SHP77 (cell line): ENCODE measurements around the gene THBD.
"Not testable (repeated sequence)": the region's sequence is repeated elsewhere in the genome, so short reads cannot be mapped to it uniquely, and the experiment has no call there.

Experiments
- DNase-seq, 2 experiments: peaks; one replicate each; lab custom pipeline; 2025; lab: John Stamatoyannopoulos, UW

THBD gene

DNA sequence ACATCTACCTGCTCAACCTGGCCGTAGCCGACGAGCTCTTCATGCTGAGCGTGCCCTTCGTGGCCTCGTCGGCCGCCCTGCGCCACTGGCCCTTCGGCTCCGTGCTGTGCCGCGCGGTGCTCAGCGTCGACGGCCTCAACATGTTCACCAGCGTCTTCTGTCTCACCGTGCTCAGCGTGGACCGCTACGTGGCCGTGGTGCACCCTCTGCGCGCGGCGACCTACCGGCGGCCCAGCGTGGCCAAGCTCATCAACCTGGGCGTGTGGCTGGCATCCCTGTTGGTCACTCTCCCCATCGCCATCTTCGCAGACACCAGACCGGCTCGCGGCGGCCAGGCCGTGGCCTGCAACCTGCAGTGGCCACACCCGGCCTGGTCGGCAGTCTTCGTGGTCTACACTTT is 13.7 kb downstream of the THBD start:
- no peak for DNase-seq

DNA sequence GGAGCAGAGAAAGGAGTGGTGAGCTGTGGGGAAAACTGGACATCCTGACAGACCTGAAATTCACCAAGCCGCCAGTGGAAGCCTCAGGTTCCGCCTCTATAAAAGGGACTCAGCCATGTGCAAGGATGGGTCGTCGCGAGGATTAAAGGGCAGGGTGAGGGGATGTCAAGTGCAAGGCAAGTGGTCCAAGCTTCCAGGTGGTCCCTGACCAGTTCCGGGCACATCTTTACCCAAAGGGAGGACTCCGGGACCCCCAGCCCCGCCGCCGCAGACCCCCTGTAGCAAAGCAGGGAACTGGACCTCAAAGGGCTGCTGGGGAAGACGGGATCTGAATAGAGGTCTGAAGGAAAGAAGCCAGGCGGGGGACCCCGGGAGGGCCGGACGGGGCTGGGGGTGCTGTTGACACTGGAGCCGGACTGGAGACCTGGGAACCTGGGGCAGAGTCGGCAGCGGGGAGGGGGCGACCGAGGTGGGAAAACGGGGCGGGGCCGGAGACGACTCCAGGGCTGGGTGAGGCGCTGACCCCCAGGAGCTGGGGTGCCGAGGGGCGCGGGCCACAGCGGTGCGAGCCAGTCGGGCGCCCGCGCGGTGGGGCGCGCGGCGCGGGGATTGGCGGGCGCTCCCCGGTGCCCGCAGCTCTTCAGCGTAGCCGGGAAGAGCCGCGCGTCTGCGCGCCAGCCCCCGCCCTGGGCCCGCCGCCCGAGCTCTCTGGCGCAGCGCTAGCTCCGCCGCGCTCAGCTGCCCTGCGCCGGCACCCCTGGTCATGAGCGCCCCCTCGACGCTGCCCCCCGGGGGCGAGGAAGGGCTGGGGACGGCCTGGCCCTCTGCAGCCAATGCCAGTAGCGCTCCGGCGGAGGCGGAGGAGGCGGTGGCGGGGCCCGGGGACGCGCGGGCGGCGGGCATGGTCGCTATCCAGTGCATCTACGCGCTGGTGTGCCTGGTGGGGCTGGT is 14.5 kb downstream of the THBD start, which contains the start of gene SSTR4:
Gene SSTR4, plus strand, starts transcription at position 592 of the 951 bp plus-strand sequence. Its CDS starts 172 bp downstream, at position 764.
- DNase-seq: no peak

DNA sequence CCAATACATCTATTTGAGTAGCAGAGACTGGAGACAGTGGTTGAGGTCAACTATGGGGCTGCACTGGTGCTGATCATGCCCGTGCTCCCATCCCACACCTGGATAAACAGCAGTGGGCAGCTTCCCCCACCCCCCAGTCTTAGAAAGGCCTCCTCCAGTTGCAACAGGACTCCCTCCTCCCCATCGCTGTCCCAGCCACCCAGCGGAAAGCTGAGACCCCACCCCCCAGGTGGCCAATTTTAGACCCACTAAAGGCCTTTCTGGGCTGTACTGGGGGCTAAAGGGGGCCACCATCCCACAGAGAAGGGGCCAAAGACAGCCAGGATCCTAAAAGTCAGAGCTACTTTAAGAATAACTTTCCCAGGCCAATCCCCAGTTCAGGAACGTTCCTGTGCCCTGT is 15.6 kb downstream of the THBD start:
- no peak for DNase-seq

DNA sequence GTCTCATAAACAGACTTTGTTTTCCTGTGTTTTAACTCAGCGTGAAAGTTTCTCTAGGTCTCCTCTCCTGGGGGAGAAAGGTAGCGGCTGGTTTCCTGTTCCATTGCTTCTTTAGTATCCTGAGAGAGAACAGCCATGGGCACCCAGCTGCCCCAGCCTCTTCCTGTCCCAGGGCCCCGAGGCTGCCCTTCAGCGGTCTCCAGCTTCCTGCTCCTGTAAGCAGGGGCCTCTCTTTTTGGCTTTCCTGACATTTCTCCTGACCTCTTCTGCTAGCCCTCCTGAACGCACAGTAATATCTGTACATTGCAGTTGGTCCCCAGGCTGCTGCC is 16.8 kb downstream of the THBD start:
- DNase-seq: no peak

DNA sequence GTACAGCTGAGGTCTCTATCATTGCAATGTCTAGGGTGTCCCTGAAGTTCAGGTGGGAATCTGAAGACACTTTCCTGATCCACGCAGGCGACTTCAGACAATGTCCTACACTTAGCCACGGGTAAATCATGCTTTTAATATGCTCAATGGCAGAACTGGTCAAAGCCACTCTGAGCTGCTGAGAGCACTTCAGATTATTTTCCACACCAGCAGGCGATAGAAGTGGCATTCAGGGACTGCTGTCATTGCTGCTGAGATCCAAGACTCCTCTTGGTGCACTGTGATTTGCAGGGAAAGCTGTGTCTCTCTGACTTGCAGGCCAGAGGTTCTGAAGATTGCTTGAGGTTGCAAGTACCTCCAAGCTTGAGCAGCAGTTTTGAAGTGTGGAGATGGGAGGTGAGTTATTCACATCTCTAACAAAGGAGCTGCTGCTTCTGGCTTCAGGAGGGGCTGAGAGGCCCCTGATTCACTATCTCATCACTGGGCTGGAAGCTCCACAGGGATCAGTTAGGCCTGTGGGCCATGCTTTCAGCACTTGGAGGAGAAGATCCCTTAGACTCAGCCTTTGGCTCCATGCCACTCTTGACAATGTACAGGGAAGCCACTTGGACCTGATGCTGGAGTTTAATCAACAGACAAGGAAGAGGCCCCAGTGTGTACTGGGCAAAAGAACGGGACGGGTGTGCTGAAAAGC is 17.3 kb downstream of the THBD start:
- no peak for DNase-seq

DNA sequence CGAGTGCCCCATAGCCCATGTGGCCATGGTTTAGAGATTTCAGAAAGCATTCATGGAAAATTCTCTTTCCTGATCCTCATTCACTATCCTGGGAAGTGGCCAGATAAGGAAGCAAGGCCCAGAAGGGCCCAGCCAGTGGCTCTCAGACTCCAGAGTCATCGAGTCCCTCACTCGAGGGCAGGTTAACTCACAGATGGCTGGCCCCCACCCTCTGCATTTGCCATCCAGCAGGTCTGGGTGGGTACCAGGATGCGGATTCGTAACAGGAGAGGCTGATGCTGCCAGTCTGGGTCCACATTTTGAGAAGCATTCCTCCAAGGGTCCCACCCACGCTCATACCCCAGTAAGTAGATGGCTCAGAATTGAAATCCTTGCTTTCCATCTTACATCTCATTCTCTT is 18.1 kb downstream of the THBD start:
- DNase-seq: no peak

DNA sequence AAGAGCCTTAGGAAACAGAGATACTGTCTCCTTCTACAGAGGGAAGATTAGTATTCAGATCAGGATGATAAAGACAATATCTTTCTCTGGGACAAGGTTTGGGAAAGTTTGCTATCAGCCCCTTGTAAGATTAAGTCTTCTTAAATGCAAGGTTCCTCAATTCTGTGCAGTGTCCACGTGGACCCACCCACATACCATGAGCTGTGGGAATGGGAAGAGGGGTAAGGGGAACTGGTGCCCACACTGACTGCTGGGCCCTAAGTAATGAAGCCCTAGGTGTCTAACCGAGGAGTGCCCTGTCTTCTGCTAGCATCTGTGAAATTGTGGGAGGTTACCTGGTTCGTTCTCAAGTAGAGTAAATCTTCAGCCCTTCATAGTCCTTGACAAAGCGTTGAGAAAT is 20.1 kb downstream of the THBD start:
- DNase-seq: no peak

DNA sequence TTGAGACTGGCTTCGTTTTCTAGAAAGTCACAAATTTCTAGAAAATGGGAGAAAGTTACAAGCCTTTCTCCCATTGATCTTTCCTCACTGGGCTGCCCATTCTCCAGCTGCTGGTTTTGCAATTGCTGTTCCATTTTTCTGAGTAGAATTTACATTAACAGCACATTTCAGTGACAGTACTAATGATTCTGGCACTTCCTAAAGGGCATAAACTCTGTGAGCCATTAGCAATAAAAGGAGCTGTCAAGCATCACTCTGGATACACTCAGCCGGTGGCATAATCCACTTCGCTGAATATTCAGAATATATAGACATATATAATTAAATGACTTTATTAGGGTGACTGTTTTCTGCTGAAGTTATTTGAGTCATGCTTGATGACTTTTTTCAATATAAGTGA is 21.1 kb downstream of the THBD start:
- DNase-seq: no peak

DNA sequence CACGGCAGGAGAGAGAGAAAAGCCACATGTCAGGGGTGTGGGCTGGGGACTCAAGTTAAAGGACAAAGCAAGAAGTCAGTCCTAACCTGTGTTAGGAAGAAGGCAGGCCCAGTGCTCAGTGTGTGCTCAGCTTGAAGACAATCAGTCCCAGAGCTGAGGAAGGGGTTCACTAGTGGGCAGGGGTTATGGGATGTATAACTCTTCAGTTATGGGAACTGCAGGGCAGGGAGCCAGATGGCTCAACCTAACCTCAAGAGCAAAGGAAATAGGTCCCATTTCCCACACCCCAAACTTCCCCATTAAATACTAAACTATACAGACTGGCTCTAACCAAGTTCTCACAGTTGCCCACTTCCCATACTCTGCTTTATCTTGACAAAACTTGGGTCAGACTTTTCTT is 21.8 kb downstream of the THBD start:
- no peak for DNase-seq

DNA sequence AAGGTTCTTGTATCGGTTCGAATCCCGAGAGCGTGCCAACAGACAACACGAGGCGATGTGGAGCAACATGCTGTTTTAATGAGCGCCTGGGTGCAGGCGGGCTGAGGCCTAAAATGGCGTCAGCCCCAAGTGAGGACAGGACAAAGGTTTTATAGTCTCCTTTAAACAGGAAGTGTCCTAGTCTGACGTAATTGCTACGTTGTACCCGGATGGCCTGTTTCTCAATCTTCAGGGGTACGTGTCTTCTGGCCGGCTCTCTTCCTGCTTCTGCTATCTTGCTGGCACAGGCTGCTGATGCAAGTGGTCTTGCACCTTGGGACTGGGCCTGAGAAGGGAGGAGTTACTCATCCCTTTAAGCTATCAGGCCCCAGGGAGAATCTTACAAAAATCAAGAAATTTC is 24.0 kb downstream of the THBD start:
- not testable (repeated sequence) for DNase-seq

DNA sequence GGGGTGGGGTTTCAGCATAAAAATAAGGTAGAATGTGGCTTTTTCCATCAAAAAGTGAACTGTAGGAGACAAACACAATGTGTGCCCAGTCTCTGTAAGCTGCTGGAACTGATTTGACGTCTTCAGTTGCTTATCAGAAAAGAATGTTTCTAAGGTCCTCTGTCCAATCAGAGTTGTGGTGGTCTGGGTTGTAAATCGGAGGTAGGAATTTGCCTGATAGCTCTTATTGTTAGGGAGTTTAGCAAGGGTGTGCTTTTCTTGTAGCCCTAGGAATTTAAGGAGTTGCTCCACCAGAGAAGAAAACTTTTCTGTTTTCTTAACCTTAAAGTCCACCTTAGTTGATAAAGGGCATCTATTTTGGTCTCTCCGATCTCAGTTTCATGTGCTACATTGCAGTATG is 24.8 kb downstream of the THBD start:
- no peak for DNase-seq

DNA sequence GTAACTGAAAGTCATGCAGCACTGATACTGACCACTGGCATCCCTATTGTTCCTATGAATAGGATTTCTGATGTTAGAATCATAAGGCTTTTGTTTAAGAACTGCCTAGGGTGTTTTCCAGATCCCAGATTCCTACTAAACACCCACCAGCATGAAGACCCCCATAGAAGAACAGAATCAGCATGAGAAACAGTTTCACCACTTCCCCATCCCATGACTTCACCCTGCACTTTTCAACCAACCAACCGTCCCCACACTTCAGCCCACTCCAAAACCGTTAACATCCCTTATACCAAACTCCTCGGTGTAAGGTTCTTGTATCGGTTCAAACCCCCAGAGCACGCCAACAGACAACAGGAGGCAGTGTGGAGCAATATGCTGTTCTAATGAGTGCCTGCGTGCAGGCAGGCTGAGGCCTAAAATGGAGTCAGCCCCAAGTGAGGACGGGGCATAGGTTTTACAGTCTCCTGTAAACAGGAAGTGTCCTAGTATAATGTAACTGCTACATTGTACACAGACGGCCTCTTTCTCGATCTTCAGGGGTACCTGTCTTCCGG is 25.8 kb downstream of the THBD start:
- DNase-seq: no peak

DNA sequence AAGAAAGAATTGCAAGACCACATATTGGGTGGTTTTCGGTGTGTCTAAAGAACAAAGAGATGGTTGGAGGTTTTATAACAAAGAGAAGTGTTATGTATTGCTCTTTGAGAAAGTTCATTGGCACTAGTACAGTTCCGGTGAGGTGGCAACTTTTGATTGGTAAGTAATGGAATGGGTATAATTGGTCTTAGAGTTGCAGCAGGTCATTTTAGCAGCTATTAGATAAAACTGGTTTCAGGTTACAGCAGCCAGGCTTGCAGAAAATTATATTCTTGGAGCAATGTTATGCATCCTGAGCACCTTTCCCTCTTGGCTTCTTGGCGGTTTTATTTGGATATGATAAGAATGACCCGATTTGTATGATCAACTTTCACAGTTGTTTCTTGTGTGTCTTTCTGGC is 26.6 kb downstream of the THBD start:
- no peak for DNase-seq

DNA sequence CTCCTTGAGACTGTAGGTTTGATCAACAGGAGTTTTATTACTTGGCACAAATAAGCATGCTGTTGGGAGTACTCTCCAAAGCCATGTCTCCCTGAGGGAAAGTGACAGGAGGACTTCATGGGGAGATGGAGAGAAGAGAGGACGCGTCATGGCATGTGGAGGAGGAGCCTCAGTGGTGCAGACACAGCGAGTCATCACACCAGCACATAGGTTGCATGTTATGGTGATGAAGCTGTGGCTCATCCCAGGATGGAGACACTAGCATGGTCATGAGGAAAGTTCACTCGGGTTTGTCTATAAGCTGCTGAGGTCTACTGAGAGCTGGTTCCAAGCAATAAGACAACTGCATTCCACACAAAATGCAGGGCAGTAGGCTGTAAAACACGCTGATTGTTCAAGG is 27.5 kb downstream of the THBD start:
- no peak for DNase-seq

DNA sequence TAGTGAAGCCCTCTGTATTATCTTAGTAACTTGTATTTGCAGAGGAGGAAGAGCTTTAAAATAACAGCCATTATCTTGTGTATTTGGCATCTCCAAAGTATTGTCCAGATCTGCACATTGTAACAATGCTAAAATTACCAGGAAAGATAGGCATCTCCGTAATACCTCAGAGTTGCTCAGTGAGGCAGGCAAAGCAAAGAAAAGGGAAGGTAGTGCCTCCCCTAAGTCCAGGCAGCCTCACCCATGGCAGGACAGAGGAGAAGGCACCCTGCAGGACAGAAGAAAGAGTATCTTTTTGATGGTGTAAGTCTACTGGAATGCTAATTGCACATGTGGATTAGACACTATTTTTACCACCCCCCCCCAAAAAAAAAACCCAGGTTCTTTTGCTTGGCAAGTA is 27.9 kb downstream of the THBD start:
- DNase-seq: no peak

DNA sequence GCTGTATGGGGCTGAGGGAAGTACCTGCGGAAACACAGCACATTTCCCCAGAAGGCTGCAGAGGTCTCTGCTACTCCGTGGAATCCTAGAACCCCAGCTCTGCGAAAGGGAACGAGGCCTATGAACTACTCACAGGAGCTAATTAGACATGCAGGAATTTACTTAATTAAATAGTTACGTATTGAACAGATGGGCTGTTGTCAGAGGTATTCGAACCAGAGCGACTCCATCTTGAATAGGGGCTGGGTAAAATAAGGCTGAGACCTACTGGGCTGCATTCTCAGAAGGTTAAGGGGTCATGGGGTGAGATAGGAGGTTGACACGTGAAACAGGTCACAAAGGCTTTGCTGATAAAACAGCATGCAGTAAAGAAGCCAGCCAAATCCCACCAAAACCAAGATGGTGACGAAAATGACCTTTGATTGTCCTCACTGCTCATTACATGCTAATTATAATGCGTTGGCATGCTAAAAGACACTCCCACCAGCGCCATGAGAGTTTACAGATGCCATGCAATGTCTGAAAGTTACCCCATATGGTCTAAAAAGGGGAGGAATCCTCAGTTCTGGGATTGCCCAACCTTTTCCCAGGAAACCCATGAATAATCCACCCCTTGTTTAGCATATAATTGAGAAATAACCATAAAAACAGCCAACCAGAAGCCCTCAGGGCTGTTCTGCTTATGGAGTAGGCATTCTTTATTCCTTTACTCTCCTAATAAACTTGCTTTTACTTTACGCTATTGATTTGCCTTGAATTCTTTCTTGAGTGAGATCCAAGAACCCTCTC is 29.0 kb downstream of the THBD start:
- DNase-seq: no peak

DNA sequence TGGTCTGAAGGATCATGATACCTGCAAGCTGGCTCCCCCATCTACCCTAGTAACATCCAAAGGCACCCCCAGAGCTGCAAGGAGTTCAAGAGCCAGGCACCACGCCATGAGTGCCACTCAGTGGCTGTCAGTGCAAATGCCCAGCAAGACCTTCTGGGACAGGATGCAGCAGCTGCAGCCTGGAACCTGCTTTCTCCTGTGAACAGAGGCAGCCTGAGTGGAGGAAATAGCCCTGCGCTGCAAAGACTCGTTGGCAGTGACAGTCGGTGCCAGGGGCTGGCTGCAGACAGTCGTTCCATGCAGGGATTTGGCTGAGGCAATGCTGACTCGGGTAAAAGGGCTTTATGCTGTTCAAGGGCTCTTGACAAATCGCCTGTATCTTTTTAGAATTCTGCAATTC is 30.1 kb downstream of the THBD start:
- DNase-seq: peak; percentile 17 to 37

DNA sequence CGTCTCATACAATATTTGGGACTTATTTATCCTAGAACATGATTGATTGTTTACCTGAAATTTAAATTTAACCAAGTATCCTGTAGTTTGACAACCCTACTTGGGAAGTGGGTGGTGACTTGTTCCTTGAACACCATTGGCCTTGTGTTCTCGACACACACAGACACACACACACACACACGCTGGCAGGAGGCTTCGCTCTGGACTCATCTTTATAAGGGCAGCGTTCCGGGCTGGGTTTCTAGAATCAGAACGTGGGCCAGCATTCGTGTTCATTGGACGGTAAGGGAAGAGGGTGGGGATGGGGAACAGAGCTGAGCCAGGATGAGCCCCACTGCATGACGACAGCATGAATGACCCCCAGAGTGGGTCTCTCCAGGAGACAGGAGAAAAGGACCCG is 30.5 kb downstream of the THBD start:
- DNase-seq: no peak

DNA sequence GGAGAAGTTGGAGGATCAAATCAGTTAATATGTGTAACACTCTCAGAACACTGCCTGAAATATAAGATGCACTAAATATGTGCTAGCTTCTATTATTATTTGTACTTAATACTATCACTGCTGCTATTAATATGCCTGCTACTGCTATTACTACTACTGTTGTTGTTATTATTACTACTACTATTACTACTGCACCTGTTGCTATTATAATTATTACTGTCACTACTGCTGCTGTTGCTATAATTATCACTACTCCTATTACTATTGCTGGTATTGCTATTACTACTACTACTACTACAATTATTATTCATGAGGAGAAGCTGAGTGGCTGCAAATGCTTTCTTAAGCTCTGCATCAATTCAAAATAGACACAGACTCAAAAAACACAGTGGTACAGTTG is 31.0 kb downstream of the THBD start:
- no peak for DNase-seq

DNA sequence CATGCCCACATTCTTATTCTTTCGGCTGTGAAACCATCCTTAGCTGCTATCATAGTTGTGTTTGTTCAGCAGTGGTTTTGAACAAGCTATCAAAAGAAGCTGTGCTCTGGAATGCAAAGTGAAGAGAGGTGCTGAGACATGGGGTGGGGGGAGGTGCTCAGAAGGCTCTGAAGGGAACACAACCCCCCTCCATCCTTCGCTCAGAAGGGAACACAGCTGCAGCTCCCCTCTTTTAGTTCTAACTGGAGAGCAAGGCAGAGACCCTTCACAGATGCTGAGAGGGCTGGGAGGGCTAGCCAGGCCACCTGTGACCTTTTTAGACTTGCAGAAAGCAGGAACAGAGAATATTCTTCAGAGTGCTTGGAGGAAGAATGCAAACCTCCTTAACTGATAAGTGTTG is 32.0 kb downstream of the THBD start:
- DNase-seq: no peak

DNA sequence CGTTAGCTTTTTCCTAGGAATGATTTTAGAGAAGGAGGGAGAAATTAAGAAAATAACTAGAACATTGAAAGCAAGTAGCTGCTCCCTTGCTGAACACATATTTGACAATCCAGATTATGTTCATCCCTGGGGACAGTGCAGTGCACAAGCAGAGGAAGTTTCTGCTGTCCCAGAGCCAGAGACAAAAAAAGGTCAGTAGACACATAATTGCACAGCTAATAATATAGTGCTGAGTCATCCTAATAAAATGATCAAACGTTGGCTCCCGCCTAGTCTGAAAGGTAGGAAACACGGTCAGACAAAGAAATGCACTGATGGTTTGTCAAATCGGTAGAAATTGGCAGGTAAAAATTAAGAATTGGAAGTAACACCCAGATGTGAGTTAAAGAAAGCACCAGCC is 36.0 kb downstream of the THBD start:
- no peak for DNase-seq

DNA sequence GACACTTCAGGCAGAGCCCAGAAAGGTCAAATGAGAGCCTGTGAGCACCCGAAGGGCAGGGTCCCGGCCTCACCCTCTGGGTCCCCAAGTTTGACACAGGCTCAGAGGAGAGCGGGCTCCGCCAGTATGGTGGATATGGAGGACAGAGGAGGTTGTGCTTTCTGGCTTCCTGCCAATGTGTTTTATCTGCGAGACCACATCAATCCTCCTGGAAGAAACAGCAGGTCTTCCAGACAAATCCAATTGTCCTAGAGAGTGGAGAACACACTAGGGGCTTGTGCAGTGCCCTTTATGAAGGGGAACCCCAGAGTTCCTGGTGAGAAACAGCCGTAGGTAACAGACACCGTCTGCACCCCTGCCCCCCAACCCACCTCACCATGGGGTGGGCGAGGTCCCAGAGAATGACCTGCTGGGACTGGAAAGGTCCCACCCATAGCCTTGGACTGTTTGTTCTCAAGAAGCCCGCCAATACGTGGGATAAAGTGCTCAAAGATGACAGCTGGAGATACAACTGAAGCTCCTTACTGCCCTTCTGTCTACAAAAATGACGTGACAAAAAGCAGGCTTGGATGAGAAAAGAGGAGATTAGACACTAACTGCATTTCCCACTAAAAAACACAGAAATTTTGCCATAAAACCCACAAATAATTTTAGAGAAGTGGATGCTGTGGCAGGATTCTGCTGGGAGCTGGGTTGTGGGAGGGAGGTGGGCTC is 38.3 kb downstream of the THBD start:
- no peak for DNase-seq
